ENCODE results near the gene ZBP1.
A peak's percentile ranks its signal among the peaks of the same experiment; 100 is the strongest.

ZBP1 gene

DNA sequence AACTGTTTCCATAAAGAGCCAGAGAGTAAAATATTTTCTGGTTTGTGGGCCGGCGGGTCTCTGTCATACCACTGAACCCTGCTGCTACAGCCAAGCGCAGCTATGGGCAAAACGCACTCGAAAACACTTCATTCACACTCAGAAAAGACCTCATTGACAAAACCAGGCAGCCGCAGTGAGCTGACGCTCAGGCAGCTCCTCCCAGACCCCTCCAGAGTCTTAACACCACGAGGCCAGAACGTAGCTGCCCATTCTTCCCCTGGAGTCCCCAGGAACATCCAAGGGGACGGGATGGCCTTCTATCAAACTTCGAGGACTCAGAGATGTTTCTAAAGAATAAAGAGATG lies 35.6 kb upstream of the ZBP1 start:
- Histone ChIP-seq H2AFZ (ENCODE audit: low read length) (no peak overlapping the region), H3K36me3 (ENCODE audit: insufficient read depth, low read length) (no peaks in the 10 kb centered on the region; the same call in 1 of the 2 replicates), H3K4me1 (ENCODE audit: insufficient read depth, low read length, poor library complexity, severe bottlenecking) (no peaks in the 10 kb centered on the region), H3K4me2 (ENCODE audit: low read depth, low read length, poor library complexity, severe bottlenecking) (no peak overlapping the region), H3K27me3 (ENCODE audit: insufficient read depth, low read length, poor library complexity, severe bottlenecking) (no peaks in the 10 kb centered on the region), H3K9ac (ENCODE audit: low read depth, low read length, poor library complexity, severe bottlenecking) (no peak overlapping the region), H3K4me3 (ENCODE audit: low read length, poor library complexity, severe bottlenecking) (no peak overlapping the region), H4K20me1 (ENCODE audit: insufficient read depth, low read length, poor library complexity, severe bottlenecking) (no peaks in the 10 kb centered on the region), H3K9me3 (ENCODE audit: insufficient read depth, low read depth, low read length) (no peaks in the 10 kb centered on the region), H3K9me2 (replicated peaks; ENCODE audit: low read depth, low read length) (no peaks in the 10 kb centered on the region), H3F3A (ENCODE audit: low read depth) (no peaks in the 10 kb centered on the region), H3K79me2 (ENCODE audit: insufficient read depth, low read length) (peaks cover 4% of the 10 kb centered on the region; the same call in 1 of the 2 replicates)
- TF ChIP-seq CTCF (conservative IDR thresholded peaks at IDR 0.05; ENCODE audit: low read length) (no peak), EZH2phosphoT487 (IDR thresholded peaks at IDR 0.05; ENCODE audit: borderline replicate concordance) (no peak)

GRCh38 chr20:57654998-57655808 lies 35.0 kb upstream of the ZBP1 start:
- Histone ChIP-seq H3K4me1 (ENCODE audit: insufficient read depth, low read length, poor library complexity, severe bottlenecking) (no peaks in the 10 kb centered on the region), H3K4me2 (ENCODE audit: low read depth, low read length, poor library complexity, severe bottlenecking) (no peak overlapping the region), H3K27me3 (ENCODE audit: insufficient read depth, low read length, poor library complexity, severe bottlenecking) (no peaks in the 10 kb centered on the region), H3F3A (ENCODE audit: low read depth) (no peaks in the 10 kb centered on the region), H3K9me3 (ENCODE audit: insufficient read depth, low read depth, low read length) (no peaks in the 10 kb centered on the region), H3K79me2 (ENCODE audit: insufficient read depth, low read length) (no peaks in the 10 kb centered on the region), H3K4me3 (ENCODE audit: low read length, poor library complexity, severe bottlenecking) (no peak overlapping the region), H3K9me2 (replicated peaks; ENCODE audit: low read depth, low read length) (no peaks in the 10 kb centered on the region), H3K9ac (ENCODE audit: low read depth, low read length, poor library complexity, severe bottlenecking) (no peak overlapping the region), H4K20me1 (ENCODE audit: insufficient read depth, low read length, poor library complexity, severe bottlenecking) (no peaks in the 10 kb centered on the region), H2AFZ (ENCODE audit: low read length) (no peak overlapping the region), H3K36me3 (ENCODE audit: insufficient read depth, low read length) (no peaks in the 10 kb centered on the region; the same call in 1 of the 2 replicates)
- TF ChIP-seq CTCF (conservative IDR thresholded peaks at IDR 0.05; ENCODE audit: low read length): 0 out of 2 replicates have a peak, but pooled peaks have one; percentile 13
- TF ChIP-seq EZH2phosphoT487 (IDR thresholded peaks at IDR 0.05; ENCODE audit: borderline replicate concordance): no peak

- no peaks in the 10 kb centered on the region for H3K4me1 ChIP-seq (ENCODE audit: insufficient read depth, low read length, poor library complexity, severe bottlenecking)
- H3K9ac ChIP-seq (ENCODE audit: low read depth, low read length, poor library complexity, severe bottlenecking): no peak overlapping the region
- H3K4me2 ChIP-seq (ENCODE audit: low read depth, low read length, poor library complexity, severe bottlenecking): no peak overlapping the region
- no peak overlapping the region for H3K4me3 ChIP-seq (ENCODE audit: low read length, poor library complexity, severe bottlenecking)
- no peaks in the 10 kb centered on the region for H3F3A ChIP-seq (ENCODE audit: low read depth)
- no peaks in the 10 kb centered on the region for H3K9me3 ChIP-seq (ENCODE audit: insufficient read depth, low read depth, low read length)
- TF ChIP-seq EZH2phosphoT487 (IDR thresholded peaks at IDR 0.05; ENCODE audit: borderline replicate concordance) (no peak), CTCF (conservative IDR thresholded peaks at IDR 0.05; ENCODE audit: low read length) (peak; percentile 92)
- no peak overlapping the region for H2AFZ ChIP-seq (ENCODE audit: low read length)
- no peaks in the 10 kb centered on the region for H4K20me1 ChIP-seq (ENCODE audit: insufficient read depth, low read length, poor library complexity, severe bottlenecking)
- no peaks in the 10 kb centered on the region; the same call in 1 of the 2 replicates for H3K36me3 ChIP-seq (ENCODE audit: insufficient read depth, low read length)
- H3K79me2 ChIP-seq (ENCODE audit: insufficient read depth, low read length): no peaks in the 10 kb centered on the region
- H3K27me3 ChIP-seq (ENCODE audit: insufficient read depth, low read length, poor library complexity, severe bottlenecking): no peaks in the 10 kb centered on the region
- H3K9me2 ChIP-seq (replicated peaks; ENCODE audit: low read depth, low read length): no peaks in the 10 kb centered on the region
Observed at GRCh38 chr20:57654363-57654997, 34.3 kb upstream of the ZBP1 start.

Data from Loucy (cell line).